Measurements from ENCODE around the gene HOXD11.

The HOXD11 gene

DNA sequence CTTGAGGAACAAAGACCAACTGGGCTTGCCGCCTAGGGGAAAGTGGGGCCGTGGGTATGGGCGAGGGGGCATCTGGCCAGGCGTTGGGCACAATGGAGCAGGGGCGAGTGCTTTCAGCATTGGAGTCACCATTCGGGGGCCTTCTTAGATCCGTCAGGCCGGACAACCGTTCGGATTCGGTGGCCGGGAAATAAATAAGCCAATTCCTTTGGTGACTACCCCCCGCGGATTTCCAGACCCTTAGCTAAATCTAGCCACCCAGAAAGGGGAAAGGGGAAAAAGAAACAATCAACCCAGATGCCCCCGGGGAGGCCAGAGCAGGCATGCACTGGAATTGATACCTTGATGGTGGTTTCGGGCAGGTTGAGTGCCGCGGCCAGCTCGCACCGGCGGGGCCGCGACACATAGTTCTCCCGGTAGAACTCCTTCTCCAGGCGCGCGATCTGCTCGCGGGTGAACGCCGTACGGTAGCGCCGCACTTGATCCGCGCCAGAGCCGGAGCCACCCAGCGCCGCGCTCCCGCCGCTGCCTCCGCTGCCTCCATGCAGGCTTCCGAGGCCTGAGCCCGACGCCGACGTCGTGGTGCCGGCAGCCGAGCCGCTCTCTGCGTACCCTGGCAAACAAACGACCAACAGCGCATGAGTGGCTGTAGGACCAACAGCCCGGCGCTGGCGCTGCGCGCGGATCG lies 25.1 kb upstream of the HOXD11 start:
- no peak for DNase-seq

DNA sequence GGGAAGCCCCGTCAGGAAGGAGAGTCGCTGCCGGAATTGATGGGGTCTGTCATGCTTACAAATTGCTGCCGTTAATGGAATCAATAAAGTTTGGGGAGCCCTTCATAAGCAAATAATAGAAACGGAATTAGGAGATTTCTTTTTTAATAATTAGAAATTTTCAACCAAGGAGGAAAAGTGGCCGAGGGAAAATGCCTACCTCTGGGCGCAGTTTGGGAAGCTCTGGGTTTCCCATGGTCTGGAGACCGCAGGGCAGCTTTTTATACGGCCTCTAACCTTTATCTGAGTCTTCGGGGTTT lies 24.6 kb upstream of the HOXD11 start:
- no peak for DNase-seq

DNA sequence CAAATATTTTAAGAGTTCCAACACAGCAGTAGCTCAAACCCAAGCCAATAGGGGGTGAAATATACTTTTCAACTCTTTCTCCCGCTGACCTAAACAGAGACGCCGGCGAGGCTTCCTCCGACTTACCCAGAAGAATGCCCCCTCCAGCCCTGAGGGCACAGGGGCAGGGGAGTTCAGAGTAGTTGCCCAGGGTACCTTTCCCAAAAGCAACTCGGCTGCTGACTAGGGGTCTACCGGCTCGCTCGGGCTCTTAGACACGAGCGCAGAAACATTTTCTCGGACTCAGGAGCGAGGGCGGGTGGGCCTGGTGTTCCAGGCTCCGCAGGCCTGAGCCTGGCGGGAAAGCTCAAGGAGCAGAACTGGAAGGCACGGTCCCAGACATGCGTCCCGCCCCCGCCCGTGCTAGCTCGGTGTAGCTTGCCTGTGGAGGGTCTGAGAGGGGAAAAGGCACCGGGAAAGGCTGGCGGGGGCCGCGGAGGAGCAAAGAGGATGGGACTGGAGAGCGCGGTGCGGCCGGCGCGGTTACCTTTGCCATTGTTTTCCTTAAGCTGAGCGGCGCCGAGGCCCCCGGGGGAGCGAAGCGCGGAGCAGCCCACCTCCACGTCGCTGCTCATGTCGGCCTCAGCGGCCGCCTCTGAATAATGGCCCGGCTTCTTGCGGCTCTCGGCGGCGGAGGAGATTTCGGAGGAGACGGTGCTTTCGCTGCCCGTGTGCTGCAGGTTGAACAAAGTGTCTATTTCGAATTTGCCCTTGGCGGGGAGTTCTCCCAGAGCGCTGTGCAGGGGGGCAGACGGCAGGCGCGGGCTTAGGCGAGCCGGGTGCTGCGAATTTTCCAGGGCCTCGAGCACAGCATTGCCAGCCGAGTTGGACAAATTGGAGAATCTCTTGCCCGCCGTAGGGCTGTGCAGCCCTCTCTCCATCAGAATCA lies 24.0 kb upstream of the HOXD11 start:
- no peak for DNase-seq

DNA sequence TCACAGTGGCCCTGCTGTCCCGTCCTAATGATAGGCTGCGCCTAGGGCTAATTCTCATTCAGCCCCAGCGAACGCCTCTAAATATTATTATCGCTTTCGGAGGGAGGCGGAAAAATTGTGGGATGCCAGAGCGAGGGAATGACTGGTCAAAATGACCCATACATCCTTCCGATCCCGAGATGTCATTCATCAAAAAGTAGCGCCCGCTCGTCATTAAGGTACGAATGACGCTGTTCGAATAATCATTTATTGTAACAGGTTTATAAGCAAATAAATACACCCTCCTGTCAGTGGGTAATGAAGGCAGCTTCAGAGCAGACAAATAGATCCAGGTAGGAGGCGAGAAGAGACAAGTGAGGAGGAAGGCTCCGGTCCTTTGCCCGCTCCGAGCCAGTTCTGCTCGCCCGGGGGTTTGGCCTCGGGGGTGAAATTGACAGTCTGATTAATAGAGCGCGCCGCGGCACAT lies 23.3 kb upstream of the HOXD11 start, which contains the start of gene EVX2:
EVX2 (minus strand) TSS at position 167 of the 466 bp plus-strand sequence. CDS start 186 bp downstream, outside the sequence.
- no peak for DNase-seq

DNA sequence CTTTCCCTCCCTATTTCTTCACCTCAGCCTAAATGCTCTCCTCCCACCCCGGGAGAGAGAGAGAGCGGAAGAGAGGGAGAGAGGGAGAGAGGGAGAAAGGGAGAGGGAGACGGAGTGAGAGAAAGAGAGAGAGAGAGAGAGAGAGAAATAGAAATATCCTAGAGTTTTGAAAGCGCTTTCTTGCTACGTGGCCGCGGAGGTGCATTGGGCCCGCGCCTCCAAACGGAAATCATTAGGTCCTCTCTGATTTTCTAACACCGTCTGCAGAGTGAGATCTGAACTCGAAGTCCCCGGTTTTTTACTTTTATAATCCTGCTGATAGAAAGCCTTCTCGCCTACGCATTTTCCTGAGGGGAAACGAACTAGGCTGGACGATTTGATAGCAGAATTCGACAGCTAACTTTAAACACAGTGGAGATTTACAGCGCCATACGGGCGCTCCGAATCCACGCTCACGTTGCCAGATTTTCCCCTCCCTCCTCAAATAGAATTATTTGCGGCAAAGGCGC lies 22.4 kb upstream of the HOXD11 start:
- DNase-seq: no peak

DNA sequence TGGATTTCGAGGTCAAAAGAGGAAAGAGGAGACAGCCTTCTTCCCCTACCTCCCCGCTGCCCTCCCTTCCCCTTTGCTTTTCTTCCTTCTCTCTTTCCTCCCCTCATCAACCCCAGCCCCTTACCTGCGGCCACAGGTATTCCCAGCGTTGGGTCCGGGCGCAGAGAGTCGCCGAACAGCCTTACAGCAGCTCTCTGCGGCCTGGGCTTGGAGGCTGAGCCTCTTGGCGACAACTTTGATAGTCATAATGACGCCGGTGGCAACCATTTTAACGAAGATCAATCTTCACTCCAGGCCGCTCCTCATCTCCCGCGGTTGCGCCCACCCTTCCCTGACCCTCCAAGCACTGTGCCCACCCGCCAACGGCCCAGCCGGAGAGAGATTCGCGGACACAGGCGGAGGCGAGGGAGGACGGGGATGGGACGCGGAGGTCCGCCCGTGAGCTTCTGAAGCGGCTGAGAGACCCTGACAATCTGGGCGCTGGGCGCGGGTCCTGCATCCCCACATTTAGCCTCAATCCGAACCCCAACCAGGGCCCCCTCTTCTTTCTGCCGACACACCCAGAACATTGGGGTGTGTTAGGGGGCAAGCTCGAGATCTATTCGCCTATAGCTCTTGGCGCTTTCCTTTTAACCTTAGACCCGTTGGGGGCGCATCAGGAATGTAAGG lies 21.8 kb upstream of the HOXD11 start:
- no peak for DNase-seq

DNA sequence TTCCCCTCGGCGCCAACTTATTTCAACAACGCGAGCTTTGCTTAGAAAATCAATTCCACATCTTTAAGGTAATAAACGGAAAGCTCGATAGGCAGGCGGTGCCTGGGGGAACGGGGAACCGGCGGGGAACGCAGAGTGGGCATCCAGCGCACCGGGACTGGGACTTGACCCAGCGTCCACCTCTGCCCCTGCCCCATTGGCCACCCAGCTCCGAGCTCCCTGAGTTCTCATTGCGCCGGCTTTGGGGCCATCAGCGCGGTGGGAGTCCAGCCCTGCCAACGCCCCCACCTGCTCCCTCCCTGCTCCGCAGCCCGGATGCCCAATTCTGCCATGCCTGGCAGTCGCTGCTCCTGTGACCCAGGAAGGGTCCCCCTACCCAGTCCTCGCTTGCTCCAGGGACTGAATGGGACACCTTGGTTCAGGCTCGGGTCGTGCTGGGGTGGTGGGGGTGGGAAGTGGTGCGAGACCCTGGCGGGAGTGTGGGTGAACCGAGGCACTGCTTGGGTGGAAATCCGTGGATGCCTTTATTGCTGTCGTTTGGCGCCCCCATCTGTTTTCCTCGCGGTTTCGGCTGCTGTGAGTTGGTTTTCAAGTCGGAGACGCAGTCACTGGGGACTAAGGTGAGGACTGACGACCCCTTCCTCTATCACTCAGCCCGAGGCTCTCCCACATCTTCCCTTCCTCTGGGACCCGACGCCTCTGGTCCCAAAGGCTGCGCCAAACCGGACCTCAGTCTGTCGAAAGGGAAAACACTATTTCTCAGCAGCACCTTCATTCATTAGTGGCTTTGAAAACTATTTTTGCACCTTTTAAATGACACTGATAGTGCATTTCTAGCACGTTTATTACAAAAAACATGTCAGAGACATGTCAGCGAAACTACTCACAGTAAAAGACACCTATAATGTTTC lies 21.0 kb upstream of the HOXD11 start:
- DNase-seq: no peak

DNA sequence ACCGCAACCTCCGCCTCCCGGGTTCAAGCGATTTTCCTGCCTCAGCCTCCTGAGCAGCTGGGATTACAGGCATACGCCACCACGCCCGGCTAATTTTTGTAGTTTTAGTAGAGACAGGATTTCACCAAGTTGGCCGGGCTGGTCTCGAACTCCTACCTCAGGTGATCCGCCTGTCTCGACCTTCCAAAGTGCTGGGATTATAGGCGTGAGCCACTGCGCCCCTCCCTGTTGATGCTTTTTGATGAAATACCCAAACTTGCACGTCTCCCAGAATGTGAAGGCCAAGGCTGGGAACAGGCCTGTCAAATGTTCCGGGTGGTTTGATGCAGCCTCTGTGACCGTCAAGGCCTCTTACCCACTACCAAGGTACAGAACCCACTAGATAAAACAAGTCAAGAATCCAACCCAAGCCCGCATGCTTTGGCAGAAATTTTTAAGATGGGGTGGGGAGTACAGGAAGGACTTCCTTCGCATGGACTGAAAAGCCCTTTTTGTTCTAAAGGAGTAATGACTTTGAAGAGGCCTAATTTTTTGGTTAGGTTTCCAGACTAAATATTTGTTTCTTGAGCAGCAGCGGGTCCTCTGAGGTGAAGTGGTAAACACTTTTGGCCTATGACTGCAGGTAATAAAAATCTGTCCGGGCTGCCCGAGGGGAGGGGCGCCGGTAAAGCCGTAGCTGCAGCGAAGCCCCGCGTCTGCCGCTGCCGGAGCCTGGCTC lies 19.6 kb upstream of the HOXD11 start:
- no peak for DNase-seq

DNA sequence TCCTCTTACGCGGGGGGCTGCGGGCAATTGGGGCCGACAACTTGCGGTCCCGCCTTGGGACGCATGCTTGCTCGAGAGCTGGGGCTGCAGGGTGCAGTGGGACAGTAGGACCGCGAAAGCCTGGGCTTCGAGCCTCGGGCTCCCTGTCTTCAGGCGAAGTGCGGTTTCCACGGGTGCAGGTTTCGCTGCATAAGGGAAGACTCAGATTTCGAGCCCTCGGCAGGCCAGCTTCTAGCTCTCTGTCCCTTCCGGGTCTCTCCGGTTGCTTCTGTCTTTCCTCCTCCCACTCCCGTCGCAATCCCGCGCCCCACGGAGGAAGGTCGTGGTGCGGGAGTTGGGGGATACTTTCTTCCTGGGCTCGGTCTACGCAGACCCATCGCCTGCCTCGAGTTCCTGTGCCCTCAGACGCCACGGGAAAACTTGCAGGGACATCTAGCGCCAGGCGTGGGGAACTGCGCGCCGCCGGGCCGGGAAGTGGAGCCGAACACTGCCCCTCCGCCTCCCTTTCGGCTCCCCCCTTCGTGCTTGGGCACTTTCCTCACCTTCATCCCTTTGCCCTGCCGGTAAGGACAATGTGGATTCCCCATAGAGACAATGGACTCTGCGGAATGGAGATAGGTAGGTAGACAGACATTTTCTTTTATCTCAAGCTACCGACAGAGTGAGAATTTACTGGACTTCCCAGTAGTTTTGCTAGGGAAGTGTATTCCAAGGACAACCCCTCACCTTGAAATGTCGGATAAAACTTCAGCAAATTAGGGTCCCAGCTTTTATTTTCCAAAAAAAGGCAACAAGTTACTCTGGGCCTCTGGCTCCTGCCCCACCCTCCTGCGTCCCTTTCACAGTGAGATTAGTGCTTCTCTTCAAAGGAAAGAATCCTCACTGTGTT lies 18.8 kb upstream of the HOXD11 start:
- DNase-seq: no peak

DNA sequence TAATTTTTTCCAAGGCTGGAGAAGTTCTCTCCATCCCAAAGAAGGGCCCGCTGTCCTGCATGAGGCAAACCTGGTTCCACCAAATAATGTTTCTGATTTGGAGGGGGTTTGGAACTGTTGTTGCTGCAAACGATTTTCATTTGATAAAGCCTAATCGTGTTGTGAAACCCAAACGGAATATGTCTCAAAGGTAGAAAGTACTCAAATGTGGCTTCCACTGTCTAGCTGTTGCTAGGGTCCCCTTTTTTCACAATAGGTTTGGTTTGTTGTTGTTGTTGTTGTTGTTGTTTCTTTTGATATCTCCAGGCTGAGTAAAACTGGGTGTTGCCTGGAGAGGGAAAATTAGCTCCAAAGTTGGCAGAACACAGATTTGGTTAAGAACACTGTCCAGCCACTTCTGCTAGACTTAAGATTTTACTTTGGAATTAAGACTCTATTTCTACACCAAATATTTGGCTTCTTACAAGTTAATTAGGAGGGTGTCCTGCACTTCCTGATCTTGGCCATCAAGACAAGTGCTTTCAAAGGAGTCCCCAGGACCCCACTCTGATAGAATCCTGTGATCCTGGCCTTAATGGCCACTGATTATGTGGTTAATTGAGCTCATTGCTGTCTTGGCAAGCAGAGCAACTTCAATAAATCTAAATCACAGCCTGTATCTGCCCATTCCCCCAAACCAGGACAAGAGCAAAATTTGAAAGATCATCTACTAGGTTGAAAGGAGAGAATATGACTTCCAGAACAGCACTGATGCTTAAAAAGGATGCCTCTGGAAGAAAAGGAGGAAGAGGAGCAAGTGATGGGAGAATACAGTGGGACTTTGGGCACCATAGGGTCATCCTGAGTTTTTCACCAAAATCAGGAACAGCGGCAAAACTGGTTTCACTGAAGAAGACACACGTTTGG lies 17.9 kb upstream of the HOXD11 start:
- no peak for DNase-seq

DNA sequence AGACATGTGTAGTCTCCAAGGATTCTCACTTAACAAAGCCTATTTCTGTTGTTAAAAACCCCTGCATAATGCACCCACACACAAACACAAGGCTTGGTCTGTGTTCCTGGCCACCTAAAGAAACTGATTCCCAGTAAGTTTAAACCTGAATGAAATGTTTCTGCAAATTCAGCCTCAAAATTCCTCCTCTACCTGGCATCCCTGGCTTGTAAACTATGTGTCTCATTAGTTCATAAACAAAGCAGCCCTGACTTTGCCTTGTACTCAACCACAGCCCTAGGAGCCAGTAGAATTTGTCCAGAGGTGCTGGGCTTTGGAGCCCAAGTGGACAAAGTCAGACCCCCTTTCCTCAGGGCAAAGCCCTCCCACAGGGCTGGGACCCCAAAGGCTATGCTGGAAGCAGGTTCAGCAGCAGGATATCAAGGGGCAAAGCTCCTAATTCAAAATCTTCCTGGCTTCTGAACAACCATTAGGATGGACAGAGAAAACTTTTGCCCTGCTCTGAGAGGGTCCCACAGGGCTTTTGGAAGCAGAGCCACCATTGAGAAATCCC lies 17.2 kb upstream of the HOXD11 start:
- no peak for DNase-seq

DNA sequence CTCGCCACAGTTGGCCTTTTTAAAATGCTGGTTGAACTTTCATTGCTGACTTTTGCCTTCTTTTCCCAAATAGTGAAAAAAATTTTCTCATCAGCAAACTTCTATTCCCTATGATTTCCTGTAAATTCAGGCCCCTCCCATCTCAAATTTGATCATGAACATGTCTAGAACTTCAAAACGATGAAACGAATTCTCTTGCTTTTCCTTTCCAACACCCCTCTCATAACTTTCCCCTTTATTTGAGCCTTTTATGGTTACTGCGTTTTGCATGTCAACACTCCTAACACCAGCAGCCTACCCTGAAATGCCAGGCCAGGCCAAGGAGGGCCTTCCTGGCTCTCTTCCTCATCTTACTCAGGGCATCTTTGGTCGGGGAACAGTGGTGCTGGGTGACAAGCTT lies 16.2 kb upstream of the HOXD11 start:
- no peak for DNase-seq

DNA sequence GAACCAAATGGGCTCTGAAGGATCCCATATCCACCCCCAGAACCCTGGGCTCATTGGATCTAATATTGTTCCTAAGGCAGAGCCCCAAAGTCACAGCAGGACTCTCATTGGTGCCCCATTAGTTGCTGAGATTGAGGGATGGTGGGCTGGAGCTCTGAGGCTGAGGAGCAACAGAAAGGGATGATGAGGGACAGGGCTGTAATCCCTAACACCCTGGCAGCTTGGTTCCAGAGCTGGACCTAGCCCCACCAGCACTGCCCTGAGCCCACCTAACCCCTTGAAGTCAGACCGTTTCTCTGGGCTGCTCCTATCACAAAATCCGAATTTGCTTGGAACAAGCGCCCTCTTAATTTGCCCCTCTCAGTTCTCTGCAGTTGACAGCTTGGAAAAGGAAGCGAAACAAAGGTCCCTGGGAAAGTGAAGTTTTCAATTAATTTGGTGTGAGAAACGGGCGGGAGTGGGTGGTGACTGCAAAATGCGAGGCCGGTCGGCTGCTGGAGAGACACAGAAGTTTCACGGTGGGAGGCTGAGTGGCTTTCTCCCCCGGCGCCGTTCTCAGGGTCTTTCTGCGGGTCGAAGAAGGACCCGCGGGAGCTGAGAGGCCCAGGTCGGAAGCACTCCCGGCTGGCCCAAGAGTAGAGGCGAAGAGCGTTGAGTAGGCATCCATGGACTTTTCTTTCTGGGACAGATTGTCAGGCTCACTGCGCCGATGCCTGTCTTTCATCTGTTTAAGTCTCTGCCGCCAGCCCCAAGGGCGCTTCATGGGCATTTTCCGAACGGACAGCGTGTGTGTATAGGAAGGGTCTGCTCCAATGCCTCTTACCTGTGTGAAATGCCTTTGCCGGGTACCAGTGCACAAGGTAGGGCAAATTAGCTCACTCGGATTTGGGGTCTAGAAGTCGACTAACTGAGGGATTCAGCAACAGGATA lies 15.5 kb upstream of the HOXD11 start:
- no peak for DNase-seq

DNA sequence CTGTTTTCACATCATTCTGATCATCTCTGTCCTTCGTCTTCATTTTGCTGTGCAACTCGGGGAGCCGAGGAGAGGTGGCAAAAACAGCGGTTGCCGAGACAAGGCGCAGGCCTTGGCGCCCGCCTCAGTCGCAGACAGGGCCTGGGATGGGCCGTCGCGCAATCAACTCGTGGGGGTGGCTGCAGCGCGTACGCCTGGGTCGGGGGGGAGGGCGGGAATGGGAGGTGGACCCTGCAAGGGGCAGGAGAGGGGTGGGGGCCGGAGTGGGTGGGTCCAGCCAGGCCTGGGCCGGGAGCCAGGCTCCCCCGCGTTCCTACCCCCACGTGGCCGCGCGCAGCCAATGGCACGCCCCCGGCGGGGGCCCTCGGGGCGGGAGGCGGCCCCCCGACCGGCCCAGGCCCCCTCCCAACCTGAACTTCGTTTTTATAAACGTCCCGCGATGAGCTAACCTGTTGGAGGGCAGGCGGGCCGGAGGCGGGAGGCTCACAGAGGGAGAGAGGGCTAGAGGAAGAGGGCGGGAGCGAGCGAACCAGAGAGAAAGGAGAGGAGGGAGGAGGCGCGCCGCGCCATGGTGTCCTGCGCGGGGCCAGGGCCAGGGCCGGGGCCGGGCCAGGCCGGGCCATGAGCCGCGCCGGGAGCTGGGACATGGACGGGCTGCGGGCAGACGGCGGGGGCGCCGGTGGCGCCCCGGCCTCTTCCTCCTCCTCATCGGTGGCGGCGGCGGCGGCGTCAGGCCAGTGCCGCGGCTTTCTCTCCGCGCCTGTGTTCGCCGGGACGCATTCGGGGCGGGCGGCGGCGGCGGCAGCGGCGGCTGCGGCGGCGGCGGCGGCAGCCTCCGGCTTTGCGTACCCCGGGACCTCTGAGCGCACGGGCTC lies 14.6 kb upstream of the HOXD11 start, which contains the start of gene HOXD13:
HOXD13 (plus strand) TSS at position 452 of the 875 bp plus-strand sequence; CDS start at position 622, 170 bp downstream.
- DNase-seq: no peak

DNA sequence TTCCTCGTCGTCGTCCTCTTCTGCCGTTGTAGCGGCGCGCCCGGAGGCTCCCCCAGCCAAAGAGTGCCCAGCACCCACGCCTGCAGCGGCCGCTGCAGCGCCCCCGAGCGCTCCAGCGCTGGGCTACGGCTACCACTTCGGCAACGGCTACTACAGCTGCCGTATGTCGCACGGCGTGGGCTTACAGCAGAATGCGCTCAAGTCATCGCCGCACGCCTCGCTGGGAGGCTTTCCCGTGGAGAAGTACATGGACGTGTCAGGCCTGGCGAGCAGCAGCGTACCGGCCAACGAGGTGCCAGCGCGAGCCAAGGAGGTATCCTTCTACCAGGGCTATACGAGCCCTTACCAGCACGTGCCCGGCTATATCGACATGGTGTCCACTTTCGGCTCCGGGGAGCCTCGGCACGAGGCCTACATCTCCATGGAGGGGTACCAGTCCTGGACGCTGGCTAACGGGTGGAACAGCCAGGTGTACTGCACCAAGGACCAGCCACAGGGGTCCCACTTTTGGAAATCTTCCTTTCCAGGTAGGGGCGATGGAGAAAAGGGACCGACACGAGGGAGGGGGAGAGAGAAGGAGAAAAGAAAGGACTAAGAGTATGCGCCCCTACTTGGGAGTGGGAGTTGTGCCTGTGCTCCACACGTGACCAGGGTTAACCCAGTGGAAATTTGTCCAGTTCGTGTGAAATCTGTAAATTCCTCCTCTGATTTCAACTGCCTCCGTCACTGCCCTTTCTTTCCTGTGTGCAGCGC lies 13.8 kb upstream of the HOXD11 start:
- no peak for DNase-seq

DNA sequence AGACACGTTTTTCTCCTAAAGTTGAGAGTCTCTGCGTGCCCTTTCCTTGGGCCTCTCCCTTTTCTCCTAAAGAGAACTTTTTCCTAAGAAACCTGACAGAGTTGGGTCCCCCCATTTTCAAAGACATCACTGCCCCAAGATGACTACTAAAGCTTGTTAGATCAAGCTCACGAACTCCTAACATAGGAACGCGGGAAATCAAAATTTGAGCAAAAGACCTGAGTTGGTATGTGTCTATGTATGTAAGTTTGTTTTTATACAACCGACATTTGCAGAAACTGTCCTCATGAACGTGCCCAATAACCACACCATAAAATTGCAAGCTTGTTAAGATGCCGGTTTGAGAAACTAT lies 13.2 kb upstream of the HOXD11 start:
- no peak for DNase-seq
